AG04449 (cell line): ENCODE data around the gene RASSF9.

Experiments
- CTCF ChIA-PET: fragments of 350-600 bp; formaldehyde crosslinking; extraction: SDS; loops from one replicate; lab custom pipeline; 2021; ENCODE audit warnings: antibody characterized with exemption; lab: Yijun Ruan, JAX
- POLR2A ChIA-PET: fragments of 400-600, 350-600 bp; formaldehyde crosslinking; extraction: SDS; loops from one replicate; lab custom pipeline; 2020; ENCODE audit warnings: antibody characterized with exemption, inconsistent platforms; lab: Yijun Ruan, JAX
- DNase-seq: peaks from one replicate; pipeline ENCODE4 v3.0.0-alpha.2; 2010; ENCODE audit warnings: low read depth, low spot score
- H3K4me3 ChIP-seq: 2 replicates; pipeline ENCODE4 v1.5.1; 2011; ENCODE audit warnings: low read depth, mild to moderate bottlenecking, control low read depth, low read length
- TF ChIP-seq, protein P1 (sequence below): IDR thresholded peaks from one replicate; pipeline ENCODE4 v1.5.1; 2011; ENCODE audit warnings: mild to moderate bottlenecking, moderate library complexity, low read length, control low read depth, inconsistent platforms; ENCODE audit not compliant: insufficient read depth; ENCODE audit errors: missing control alignments

Gene RASSF9

DNA sequence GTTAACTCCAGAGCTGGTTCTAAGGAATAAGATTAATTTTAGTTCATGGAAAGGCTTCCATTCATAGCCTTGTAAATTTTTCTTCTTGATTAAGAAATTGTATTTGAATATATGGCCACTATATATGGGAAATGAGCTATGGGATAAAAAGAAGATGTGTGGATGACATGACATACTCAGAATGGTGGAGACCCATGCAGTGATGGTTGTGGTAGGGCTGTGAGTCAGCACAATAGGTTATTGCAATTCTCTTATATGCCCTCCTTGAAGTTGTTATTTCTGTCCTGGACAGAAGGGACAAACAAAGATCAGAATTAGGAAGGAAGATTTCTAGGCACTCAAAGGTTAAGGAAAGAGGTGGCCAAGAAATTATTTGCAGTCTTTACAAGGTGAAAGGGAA, 21.5 kb downstream of the RASSF9 start:
- no peak overlapping the region for H3K4me3 ChIP-seq
- ChIA-PET CTCF (no interaction called here), POLR2A (no interaction called here)
- no peak for DNase-seq
- TF ChIP-seq, protein P1, sequence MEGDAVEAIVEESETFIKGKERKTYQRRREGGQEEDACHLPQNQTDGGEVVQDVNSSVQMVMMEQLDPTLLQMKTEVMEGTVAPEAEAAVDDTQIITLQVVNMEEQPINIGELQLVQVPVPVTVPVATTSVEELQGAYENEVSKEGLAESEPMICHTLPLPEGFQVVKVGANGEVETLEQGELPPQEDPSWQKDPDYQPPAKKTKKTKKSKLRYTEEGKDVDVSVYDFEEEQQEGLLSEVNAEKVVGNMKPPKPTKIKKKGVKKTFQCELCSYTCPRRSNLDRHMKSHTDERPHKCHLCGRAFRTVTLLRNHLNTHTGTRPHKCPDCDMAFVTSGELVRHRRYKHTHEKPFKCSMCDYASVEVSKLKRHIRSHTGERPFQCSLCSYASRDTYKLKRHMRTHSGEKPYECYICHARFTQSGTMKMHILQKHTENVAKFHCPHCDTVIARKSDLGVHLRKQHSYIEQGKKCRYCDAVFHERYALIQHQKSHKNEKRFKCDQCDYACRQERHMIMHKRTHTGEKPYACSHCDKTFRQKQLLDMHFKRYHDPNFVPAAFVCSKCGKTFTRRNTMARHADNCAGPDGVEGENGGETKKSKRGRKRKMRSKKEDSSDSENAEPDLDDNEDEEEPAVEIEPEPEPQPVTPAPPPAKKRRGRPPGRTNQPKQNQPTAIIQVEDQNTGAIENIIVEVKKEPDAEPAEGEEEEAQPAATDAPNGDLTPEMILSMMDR = no peak

DNA sequence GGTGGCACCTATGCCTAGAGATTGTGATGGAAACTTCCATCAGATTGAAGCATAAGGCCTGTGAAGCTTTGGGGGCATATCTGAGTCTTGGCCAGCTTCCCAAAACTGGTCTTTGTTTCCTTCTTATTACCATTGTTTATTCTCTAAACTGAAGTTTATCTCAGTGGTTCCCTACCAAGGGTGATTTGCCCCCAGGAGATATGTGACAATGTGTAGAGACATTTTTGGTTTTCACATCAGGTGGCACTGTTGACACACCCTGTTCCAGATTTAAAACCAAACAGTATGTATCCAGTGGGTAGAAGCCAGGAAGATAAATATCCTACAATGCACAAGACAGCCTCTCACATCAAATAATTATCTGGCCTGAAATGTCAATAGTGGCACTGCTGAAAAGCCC, 22.1 kb downstream of the RASSF9 start:
- no peak for DNase-seq
- H3K4me3 ChIP-seq = no peak overlapping the region
- TF ChIP-seq, protein P1 = no peak
- ChIA-PET POLR2A (no interaction called here), CTCF (no interaction called here)

DNA sequence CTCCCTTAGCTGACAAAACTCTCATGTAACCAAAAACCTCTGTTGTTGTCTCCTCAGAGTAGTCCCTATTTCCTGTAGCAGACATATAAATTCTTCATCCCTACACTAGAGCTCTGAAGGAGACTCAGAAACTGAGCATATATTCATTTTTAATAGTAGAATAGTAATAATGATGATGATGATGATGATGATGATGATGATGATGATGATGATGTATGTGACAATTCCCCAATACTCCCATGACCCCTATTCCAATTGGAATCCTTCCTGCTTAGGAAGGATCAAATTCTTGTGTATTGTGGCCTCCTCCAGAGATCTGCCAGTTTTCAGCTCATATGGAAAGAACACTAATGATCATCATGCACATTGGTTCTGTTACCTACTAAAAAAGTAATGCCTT, 26.7 kb downstream of the RASSF9 start:
- ChIA-PET CTCF (no interaction called here), POLR2A (no interaction called here)
- TF ChIP-seq, protein P1 = no peak
- H3K4me3 ChIP-seq = no peak overlapping the region
- DNase-seq = no peak

DNA sequence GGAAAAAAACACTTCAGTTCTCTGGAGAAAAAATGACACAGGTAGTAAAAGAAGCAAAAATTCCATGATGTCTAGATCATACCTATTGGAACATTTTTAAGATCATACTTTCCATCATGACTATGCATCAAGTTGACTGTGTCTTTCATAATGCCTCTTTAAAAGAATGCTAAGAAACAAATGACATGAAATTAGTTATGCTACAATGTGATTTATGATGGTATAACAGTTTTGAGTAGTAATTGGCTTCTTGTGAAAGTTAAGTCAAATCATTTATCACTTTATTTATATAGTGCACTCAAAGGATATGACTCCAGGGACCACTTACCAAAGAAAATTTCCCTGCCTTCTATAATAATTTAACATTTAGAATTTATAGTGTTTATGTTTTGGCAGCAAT, 28.5 kb downstream of the RASSF9 start:
- DNase-seq = no peak
- POLR2A ChIA-PET = no interaction called here
- H3K4me3 ChIP-seq = no peak overlapping the region
- TF ChIP-seq, protein P1 = no peak
- CTCF ChIA-PET = no interaction called here

DNA sequence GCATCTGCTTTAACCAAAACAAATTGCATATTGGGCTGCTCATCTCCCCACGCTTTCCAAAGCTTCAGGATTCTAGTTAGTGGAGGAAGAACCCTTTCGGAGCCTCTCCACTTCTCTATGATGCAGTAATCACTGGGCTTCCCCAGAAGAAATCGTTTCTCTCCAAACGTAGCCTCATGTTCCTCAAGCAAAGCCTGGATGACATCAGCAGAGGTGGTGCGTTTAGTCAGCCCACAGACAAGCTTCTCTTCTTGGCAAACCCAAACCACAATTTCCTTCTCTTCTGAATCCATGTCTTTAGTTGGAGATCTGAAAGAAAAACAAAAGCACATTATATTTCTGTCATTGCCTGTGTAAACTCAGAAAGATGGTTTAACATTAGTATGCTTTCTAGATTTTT, 30.6 kb downstream of the RASSF9 start:
- no peak overlapping the region for H3K4me3 ChIP-seq
- POLR2A ChIA-PET = no interaction called here
- TF ChIP-seq, protein P1 = no peak
- CTCF ChIA-PET = interaction anchor here (0.8 to 2.3 kb wide), 2 partner anchors 61 kb away, joined by 4 to 7 read pairs; no protein-coding TSS in a partner anchor
- no peak for DNase-seq

DNA sequence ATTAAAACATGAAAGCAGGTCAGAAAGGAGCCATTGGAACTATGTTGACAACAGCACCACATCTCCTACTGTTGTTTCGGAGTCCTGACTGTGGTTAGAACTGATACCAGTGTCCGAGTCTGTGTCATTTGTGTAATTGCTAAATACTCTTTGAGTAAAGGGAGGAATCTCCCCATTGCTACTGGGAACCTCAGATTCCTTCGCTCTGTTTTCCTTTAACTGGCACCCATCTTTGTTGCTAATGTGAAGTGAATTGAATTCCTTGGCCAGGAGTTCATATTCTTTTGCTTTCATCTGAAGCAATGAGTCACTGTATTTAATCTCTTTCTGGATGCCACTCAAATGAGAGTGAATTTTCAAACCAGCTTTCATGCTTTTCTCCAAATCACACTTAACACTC, 31.5 kb downstream of the RASSF9 start:
- ChIA-PET CTCF (interaction anchor here (2.3 kb wide), 1 partner anchor 62 kb away, joined by 7 read pairs; no protein-coding TSS in a partner anchor), POLR2A (no interaction called here)
- no peak overlapping the region for H3K4me3 ChIP-seq
- TF ChIP-seq, protein P1 = no peak
- DNase-seq = no peak
